Adipocyte (in vitro differentiated cells): ENCODE results near the gene NDUFS6.

Experiments used
- DNase-seq: peaks from one replicate; pipeline ENCODE4 v3.0.0-alpha.2; 2015; ENCODE audit warnings: low read depth
- H3K27me3 ChIP-seq: replicated peaks from 2 replicates; pipeline ENCODE4 v1.7.0; 2013; ENCODE audit warnings: mild to moderate bottlenecking, low read length, moderate library complexity; ENCODE audit not compliant: control insufficient read depth, insufficient read depth
- H3K36me3 ChIP-seq: 2 replicates; pipeline ENCODE4 v1.7.0; 2013; ENCODE audit warnings: low read length, mild to moderate bottlenecking, moderate library complexity; ENCODE audit not compliant: control insufficient read depth, insufficient read depth, severe bottlenecking
- H3K4me1 ChIP-seq: 2 replicates; pipeline ENCODE4 v1.7.0; 2013; ENCODE audit warnings: mild to moderate bottlenecking, low read length, moderate library complexity; ENCODE audit not compliant: control insufficient read depth, insufficient read depth
- H3K4me3 ChIP-seq: 2 replicates; pipeline ENCODE4 v1.7.0; 2013; ENCODE audit warnings: mild to moderate bottlenecking, low read length, moderate library complexity
- H3K9ac ChIP-seq: 2 replicates; pipeline ENCODE4 v1.7.0; 2013; ENCODE audit warnings: mild to moderate bottlenecking, low read length, moderate library complexity
- H3K9me3 ChIP-seq: 2 replicates; pipeline ENCODE4 v1.7.0; 2013; ENCODE audit warnings: mild to moderate bottlenecking, low read length, moderate library complexity; ENCODE audit not compliant: control insufficient read depth

Gene NDUFS6

DNA sequence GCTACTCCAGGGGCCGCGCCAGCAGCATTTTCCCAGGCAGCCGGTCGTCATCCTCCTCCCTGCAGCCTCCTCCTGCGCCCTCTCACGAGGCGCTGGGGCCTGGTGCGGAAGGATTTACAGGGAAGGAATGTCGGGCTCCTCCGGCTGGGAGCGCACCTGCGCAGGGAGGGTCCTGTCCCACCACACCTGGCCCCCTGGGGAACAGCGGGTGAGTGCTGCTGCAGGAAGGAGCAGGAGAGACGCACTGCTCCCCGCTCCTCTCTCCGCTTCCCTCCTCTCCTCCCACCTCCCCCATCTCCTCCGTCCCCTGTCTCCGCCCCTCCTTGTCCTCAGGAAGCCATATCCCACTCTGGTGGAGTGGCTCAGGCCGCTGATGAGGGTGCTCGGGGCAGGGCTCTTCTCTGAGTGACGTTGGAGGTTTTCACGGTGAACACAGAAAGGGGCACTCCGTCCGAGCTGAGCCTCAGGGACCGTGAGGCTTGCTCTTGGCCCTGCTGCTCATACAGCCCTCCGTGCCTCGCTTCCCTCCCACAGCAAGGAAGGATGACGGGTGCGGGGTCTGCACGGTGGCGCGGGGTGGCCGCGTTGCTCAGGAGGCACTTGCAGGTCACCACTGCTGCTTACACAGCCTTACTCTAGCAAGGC lies 50.2 kb downstream of the NDUFS6 start:
- Histone ChIP-seq H3K4me1 (no peaks in the 10 kb centered on the region), H3K9ac (no peak overlapping the region), H3K27me3 (peaks cover 81% of the 10 kb centered on the region), H3K4me3 (no peak overlapping the region), H3K36me3 (no peaks in the 10 kb centered on the region), H3K9me3 (no peaks in the 10 kb centered on the region)
- no peak for DNase-seq

DNA sequence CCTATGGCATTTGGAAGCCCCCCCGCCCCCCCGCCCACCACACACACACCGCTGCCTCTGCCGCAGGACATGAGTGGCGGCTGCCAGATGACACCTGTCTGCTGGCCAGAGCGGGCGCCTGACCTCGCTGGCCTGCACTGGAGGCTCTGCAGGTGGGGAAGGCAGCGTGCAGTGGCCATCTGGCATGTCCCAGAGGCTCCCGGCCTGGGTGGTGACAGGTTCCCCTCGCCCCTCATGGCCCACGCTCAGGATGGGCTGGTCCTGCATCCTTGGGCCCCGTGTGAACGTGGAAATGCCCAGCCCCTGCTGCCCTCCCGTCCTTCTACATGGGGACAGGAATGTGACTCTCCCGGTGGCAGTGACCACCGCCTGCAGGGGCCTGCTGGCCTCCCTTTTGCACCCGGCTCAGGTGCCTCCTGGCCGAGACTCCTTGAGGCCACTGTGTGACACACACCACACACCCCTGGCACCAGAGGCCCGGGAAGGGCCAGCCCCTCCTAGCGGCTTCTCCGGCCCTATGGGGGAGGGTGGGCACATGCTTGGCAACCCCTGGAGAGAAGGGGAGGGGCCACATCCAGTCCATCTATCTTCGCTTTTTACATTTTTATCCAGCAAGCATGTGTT lies 51.2 kb downstream of the NDUFS6 start:
- no peaks in the 10 kb centered on the region for H3K36me3 ChIP-seq
- H3K27me3 ChIP-seq, result peaks cover 72% of the 10 kb centered on the region
- no peak overlapping the region for H3K4me3 ChIP-seq
- H3K9me3 ChIP-seq, result no peaks in the 10 kb centered on the region
- H3K4me1 ChIP-seq, result no peaks in the 10 kb centered on the region
- no peak overlapping the region for H3K9ac ChIP-seq
- no peak for DNase-seq

DNA sequence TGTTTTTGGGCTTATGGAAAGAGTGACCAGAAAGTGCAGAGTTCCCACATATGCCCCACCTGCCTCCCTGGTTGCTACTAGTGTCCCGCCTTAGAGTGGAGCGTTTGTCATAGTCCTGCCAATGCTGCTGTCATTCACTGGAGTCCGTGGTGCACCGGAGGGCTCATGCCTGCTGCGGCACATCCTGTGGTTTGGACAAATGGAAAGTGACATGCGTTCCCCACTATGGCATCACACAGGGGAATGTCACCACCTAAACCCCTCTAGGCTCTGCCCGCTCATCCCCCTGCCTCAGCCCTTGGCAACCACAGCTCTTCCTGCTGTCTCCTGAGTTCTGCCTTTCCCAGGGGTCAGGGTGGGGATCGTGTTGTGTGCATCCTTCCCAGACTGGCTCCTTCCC lies 52.3 kb downstream of the NDUFS6 start:
- no peaks in the 10 kb centered on the region for H3K36me3 ChIP-seq
- DNase-seq, result no peak
- H3K27me3 ChIP-seq, result peaks cover 70% of the 10 kb centered on the region
- no peak overlapping the region for H3K4me3 ChIP-seq
- no peaks in the 10 kb centered on the region for H3K9me3 ChIP-seq
- H3K9ac ChIP-seq, result no peak overlapping the region
- H3K4me1 ChIP-seq, result no peaks in the 10 kb centered on the region

DNA sequence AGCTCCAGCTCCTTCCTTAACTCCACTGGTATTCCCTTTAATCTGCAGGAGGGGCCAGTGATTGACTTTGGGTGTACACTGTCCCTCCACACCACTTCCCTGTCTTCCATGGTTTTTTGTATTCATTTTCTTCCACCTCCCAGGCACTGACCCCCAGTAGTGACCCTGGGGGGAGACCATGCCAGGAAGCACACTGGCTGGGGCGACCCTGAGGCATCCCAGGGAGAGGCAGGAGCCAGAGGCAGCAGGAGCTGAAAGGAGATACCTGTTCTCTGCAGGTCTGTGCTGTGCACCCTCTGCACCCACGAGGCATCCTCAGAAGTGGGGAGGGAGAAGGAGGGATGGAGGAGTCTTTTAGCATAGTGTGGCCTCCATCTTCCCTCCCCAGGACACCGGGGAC lies 53.9 kb downstream of the NDUFS6 start:
- H3K4me3 ChIP-seq, result no peak overlapping the region
- no peaks in the 10 kb centered on the region for H3K4me1 ChIP-seq
- H3K27me3 ChIP-seq, result peaks cover 61% of the 10 kb centered on the region
- no peak overlapping the region for H3K9ac ChIP-seq
- DNase-seq, result no peak
- H3K9me3 ChIP-seq, result no peaks in the 10 kb centered on the region
- H3K36me3 ChIP-seq, result no peaks in the 10 kb centered on the region

DNA sequence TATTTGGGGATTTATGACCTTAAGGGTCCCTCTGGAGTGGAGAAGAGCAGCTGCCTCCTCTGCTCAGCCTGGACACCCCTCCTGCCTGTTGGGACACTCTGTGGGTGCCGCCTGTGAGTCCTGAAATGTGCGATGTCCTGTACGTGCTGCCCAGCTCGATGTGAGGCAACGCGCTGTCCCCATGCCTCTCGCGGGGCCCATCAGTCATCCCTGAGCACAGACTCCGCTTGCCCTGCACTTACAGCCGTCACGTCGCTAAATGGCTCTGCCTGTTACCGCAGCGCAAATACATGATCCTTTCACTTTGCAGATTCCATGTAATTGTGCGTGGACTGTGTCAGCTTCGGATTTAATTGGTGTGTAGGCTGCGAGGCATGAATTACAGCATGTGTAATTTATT lies 54.4 kb downstream of the NDUFS6 start:
- no peaks in the 10 kb centered on the region for H3K36me3 ChIP-seq
- H3K9ac ChIP-seq, result no peak overlapping the region
- H3K4me3 ChIP-seq, result no peak overlapping the region
- H3K27me3 ChIP-seq, result peaks cover 61% of the 10 kb centered on the region
- H3K9me3 ChIP-seq, result no peaks in the 10 kb centered on the region
- no peak for DNase-seq
- H3K4me1 ChIP-seq, result no peaks in the 10 kb centered on the region

DNA sequence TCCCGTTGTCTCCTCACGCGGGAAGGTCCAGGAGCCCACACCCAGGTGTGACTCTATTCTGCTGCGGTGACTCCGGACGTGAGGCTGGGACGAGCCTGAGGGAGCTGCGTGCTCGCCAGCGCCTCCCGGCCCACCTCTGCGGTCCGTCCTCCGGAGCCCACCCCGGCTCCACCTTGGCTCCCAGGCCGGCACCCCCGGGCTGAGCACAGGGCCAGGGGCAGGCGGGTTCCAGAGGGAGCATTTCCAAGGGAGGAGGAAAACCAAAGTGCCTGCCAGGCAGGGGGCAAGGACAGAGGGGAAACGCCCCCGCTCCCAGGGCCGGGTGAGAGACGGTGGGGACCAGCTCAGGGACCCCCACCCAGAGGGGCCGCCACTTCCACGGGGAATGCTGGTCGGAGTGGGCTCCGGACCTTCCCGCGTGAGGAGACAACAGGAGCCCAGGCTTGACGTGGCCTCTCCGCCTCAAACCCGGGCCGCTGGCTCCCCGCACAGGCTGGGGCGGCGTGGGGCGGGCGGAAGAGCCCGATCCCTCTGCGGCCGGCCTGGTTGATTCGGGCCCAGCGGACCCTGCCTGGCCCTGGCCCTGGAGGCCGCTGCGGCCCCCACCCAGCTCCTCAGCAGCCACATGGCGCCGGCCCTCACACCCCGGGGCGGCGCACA lies 55.5 kb downstream of the NDUFS6 start:
- Histone ChIP-seq H3K27me3 (peaks cover 62% of the 10 kb centered on the region), H3K9me3 (no peaks in the 10 kb centered on the region), H3K36me3 (no peaks in the 10 kb centered on the region), H3K9ac (no peak overlapping the region), H3K4me3 (no peak overlapping the region), H3K4me1 (no peaks in the 10 kb centered on the region)
- DNase-seq, result no peak

DNA sequence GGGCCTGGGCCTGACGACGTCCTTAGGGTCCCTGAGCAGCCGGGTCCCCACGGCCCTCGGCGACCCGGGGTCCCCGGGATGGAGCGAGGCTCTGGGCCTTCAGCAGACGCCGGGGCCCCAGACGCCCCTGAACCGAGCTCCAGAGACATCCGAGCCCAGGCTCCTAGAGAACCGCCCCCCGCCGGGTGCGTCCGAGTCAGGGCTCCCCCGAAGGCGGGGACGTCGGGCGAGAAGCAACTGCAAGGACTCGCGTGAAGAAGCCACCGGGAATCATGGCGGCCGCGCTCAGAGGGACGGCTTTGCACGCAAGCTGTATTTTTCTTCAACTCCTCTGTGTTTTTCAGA lies 56.0 kb downstream of the NDUFS6 start:
- no peaks in the 10 kb centered on the region for H3K36me3 ChIP-seq
- DNase-seq, result no peak
- no peaks in the 10 kb centered on the region for H3K9me3 ChIP-seq
- H3K9ac ChIP-seq, result no peak overlapping the region
- peaks cover 65% of the 10 kb centered on the region for H3K27me3 ChIP-seq
- no peak overlapping the region for H3K4me3 ChIP-seq
- no peaks in the 10 kb centered on the region for H3K4me1 ChIP-seq

DNA sequence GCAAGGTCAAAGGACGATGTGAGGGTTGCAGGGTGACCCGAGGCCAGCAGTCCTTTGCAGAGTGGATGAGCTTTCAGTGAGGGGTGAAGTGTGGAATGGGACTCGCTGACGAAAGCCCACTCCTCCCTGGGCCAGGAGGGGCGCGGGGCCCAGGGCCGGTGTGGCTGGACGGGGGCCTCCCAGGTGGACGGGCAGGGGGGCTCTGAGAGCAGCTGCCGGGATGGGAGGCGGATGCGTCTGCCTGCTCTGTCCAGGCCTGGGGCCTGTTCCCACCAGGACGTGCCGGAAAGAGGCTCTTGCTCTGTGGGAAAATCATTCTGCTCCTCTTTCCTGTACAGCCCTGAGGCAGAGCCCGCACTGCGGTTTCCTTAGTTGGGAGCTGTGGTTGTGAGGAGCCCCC lies 57.2 kb downstream of the NDUFS6 start:
- H3K9me3 ChIP-seq, result no peaks in the 10 kb centered on the region
- H3K4me3 ChIP-seq, result no peak overlapping the region
- no peaks in the 10 kb centered on the region for H3K36me3 ChIP-seq
- H3K27me3 ChIP-seq, result peaks cover 65% of the 10 kb centered on the region
- H3K9ac ChIP-seq, result no peak overlapping the region
- H3K4me1 ChIP-seq, result no peaks in the 10 kb centered on the region
- no peak for DNase-seq

DNA sequence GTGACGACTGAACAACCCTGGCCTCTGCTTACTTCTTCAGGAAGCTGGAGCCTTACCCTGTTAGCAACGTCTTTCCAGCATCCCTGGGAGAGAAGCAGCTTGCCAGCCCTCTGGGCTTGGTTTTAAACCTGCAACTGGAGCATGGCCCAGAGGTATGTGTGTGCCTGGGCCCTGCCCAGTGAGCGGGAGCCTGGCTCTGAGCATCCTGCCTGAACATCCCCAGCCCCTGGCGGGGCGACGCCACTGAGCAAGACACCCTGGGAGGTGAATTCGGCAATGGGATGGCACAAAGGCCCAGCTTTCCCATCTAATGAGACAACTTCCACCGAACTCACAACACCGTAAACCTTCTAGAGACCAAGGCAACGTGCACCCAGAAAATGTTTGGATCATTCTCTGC lies 57.9 kb downstream of the NDUFS6 start:
- Histone ChIP-seq H3K36me3 (no peaks in the 10 kb centered on the region), H3K4me3 (no peak overlapping the region), H3K27me3 (peaks cover 65% of the 10 kb centered on the region), H3K4me1 (no peaks in the 10 kb centered on the region), H3K9me3 (peaks cover 2% of the 10 kb centered on the region), H3K9ac (no peak overlapping the region)
- DNase-seq, result no peak

DNA sequence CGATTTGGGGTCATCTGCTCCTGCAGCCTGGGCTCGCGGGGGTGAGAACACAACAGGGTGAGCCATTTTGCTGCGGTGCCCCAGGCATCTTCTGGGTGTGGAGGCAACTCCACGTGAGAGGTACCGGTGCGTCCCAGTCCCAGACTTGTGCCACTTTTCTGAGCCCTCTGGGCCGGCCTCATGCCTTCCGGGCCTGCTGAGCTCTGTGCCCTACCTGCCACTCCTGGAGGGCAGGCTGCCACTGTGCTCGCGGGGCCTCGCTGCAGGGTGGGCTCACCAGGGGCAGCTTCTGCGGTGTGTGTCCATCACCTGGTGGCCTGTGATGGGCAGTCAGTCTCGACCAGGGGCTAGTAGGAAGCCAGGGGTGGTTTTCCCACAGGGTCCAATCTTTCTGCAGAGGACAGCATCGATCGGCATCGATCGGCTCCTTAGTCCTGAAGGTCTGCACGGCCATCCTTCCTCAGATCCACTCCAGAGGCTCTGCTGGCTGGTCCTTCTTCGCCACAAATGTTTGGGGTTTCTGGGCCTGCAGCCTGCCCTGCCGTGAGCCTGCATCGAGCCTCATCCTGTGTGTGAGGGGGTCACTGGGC lies 58.9 kb downstream of the NDUFS6 start:
- peaks cover 65% of the 10 kb centered on the region for H3K27me3 ChIP-seq
- no peak overlapping the region for H3K4me3 ChIP-seq
- no peak overlapping the region for H3K9ac ChIP-seq
- H3K9me3 ChIP-seq, result peaks cover 4% of the 10 kb centered on the region
- no peak for DNase-seq
- no peaks in the 10 kb centered on the region for H3K36me3 ChIP-seq
- no peaks in the 10 kb centered on the region for H3K4me1 ChIP-seq

DNA sequence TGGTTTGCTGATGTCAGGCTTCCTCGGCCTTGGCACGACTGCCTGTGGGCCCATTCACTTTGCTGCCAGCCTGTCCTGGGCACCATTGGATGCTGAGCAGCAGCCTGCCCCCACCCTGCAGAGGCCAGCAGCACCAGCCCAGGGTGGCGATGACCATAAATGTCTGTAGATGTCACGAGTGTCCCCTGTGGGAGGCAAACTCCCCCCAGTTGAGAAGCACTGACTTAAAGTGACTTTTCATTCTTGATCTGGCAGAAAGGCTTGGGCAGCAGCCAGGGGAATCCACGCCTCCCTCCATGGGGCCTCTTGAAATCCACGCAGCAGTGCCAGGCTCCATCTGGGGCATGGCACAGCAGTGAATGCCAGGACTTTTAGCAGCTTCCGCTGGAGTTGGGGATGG lies 59.7 kb downstream of the NDUFS6 start:
- Histone ChIP-seq H3K4me3 (no peak overlapping the region), H3K4me1 (no peaks in the 10 kb centered on the region), H3K9me3 (peaks cover 4% of the 10 kb centered on the region), H3K27me3 (peaks cover 66% of the 10 kb centered on the region), H3K36me3 (no peaks in the 10 kb centered on the region), H3K9ac (no peak overlapping the region)
- no peak for DNase-seq
